ENCODE measurements around the gene PM20D2. TPM values are rescaled to one million over a fixed set of nuclear protein-coding genes. Genes with fewer than 3 reads are reported as not detected.

Gene PM20D2
- total and polyA plus RNA-seq, 4 donors, result 3.1 to 21.5 (median 6.6) TPM

GRCh38 chr6:89205819-89206218 lies 60.0 kb downstream of the PM20D2 start:
- Histone ChIP-seq H3K36me3 (ENCODE audit: control insufficient read depth in 4 of 4, insufficient read depth in 4 of 4, low read length in 4 of 4) (no peaks in the 10 kb centered on the region), H3K4me3 (no peak overlapping the region), H3K27me3 (ENCODE audit: control insufficient read depth in 3 of 3, insufficient read depth in 3 of 3, low read length in 2 of 3) (no peaks in the 10 kb centered on the region), H3K27ac (ENCODE audit: low read depth in 1 of 2, low read length in 1 of 2) (no peak overlapping the region), H3K4me1 (ENCODE audit: control insufficient read depth in 5 of 5, insufficient read depth in 5 of 5, low read length in 5 of 5) (no peaks in the 10 kb centered on the region), H3K9ac (ENCODE audit: insufficient read depth in 1 of 2, low read length in 2 of 2) (no peak overlapping the region), H3K9me3 (ENCODE audit: control insufficient read depth in 4 of 4, insufficient read depth in 3 of 4, low read length in 3 of 4) (no peaks in the 10 kb centered on the region)
- ATAC-seq (ENCODE audit: insufficient read depth, low FRiP score) (no peak), DNase-seq (no peak)
- TF ChIP-seq, protein P1, sequence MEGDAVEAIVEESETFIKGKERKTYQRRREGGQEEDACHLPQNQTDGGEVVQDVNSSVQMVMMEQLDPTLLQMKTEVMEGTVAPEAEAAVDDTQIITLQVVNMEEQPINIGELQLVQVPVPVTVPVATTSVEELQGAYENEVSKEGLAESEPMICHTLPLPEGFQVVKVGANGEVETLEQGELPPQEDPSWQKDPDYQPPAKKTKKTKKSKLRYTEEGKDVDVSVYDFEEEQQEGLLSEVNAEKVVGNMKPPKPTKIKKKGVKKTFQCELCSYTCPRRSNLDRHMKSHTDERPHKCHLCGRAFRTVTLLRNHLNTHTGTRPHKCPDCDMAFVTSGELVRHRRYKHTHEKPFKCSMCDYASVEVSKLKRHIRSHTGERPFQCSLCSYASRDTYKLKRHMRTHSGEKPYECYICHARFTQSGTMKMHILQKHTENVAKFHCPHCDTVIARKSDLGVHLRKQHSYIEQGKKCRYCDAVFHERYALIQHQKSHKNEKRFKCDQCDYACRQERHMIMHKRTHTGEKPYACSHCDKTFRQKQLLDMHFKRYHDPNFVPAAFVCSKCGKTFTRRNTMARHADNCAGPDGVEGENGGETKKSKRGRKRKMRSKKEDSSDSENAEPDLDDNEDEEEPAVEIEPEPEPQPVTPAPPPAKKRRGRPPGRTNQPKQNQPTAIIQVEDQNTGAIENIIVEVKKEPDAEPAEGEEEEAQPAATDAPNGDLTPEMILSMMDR (IDR thresholded peaks at IDR 0.05; ENCODE audit: control extremely low read depth, extremely low read depth), result no peak
- WGBS, 2 donors, result 73 to 95% methylated on average over 4 of the region's 4 CpGs

DNA sequence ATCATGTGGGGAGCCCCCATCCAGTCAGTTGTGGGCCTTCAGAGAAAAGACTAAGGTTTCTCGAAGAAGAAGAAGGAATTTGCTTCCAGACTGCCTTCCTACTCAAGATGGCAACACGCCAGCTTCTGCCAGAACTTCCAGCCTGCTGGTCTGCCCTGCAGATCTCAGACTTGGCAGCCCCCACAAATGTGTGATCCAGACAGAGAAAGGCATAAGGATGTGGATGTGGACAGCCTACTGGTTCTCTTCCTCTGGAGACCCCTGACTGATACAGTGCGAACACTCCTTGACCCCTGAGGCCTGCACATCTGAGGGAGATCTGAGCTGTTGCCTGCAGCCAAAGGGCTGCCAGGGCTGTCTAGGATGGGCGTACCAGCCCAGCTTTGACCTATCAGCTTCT lies 62.7 kb downstream of the PM20D2 start:
- no peaks in the 10 kb centered on the region for H3K4me1 ChIP-seq (ENCODE audit: control insufficient read depth in 5 of 5, insufficient read depth in 5 of 5, low read length in 5 of 5)
- 57 to 78% methylated on average over 4 of the region's 4 CpGs for WGBS, 2 donors
- no peaks in the 10 kb centered on the region for H3K9me3 ChIP-seq (ENCODE audit: control insufficient read depth in 4 of 4, insufficient read depth in 3 of 4, low read length in 3 of 4)
- DNase-seq, result peak; percentile 25 to 39 (median 34)
- no peak for ATAC-seq (ENCODE audit: insufficient read depth, low FRiP score)
- H3K27me3 ChIP-seq (ENCODE audit: control insufficient read depth in 3 of 3, insufficient read depth in 3 of 3, low read length in 2 of 3), result no peaks in the 10 kb centered on the region
- TF ChIP-seq, protein P1 (IDR thresholded peaks at IDR 0.05; ENCODE audit: control extremely low read depth, extremely low read depth), result no peak
- H3K36me3 ChIP-seq (ENCODE audit: control insufficient read depth in 4 of 4, insufficient read depth in 4 of 4, low read length in 4 of 4), result no peaks in the 10 kb centered on the region
- H3K9ac ChIP-seq (ENCODE audit: insufficient read depth in 1 of 2, low read length in 2 of 2), result no peak overlapping the region
- H3K27ac ChIP-seq (ENCODE audit: low read depth in 1 of 2, low read length in 1 of 2), result no peak overlapping the region
- no peak overlapping the region for H3K4me3 ChIP-seq

GRCh38 chr6:89209457-89209856 lies 63.6 kb downstream of the PM20D2 start:
- Histone ChIP-seq H3K4me3 (no peak overlapping the region), H3K36me3 (ENCODE audit: control insufficient read depth in 4 of 4, insufficient read depth in 4 of 4, low read length in 4 of 4) (no peaks in the 10 kb centered on the region), H3K27ac (ENCODE audit: low read depth in 1 of 2, low read length in 1 of 2) (no peak overlapping the region), H3K9ac (ENCODE audit: insufficient read depth in 1 of 2, low read length in 2 of 2) (no peak overlapping the region), H3K27me3 (ENCODE audit: control insufficient read depth in 3 of 3, insufficient read depth in 3 of 3, low read length in 2 of 3) (no peaks in the 10 kb centered on the region), H3K4me1 (ENCODE audit: control insufficient read depth in 5 of 5, insufficient read depth in 5 of 5, low read length in 5 of 5) (no peaks in the 10 kb centered on the region), H3K9me3 (ENCODE audit: control insufficient read depth in 4 of 4, insufficient read depth in 3 of 4, low read length in 3 of 4) (no peaks in the 10 kb centered on the region)
- ATAC-seq (ENCODE audit: insufficient read depth, low FRiP score) (no peak), DNase-seq (no peak)
- 88 to 96% methylated on average over 6 of the region's 6 CpGs for WGBS, 2 donors
- TF ChIP-seq, protein P1 (IDR thresholded peaks at IDR 0.05; ENCODE audit: control extremely low read depth, extremely low read depth), result no peak

DNA sequence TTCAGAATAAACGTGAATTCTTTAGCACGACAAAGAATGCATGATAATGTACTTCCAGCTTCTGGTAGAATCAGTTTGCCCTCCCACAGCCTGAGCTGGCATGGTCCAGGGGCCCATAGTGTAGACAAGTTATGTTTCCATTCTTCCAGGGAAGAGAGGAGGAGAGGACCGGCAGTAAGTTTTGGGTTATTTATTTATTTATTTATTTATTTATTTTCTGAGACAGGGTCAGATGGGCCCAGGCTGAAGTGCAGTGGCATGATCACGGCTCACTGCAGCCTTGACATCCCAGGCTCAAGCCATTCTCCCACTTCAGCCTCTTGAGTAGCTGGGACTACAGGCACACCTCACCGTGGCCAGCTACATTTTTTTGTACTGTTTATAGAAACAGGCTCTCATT lies 66.6 kb downstream of the PM20D2 start:
- H3K27ac ChIP-seq (ENCODE audit: low read depth in 1 of 2, low read length in 1 of 2), result no peak overlapping the region
- no peaks in the 10 kb centered on the region for H3K9me3 ChIP-seq (ENCODE audit: control insufficient read depth in 4 of 4, insufficient read depth in 3 of 4, low read length in 3 of 4)
- no peak overlapping the region for H3K9ac ChIP-seq (ENCODE audit: insufficient read depth in 1 of 2, low read length in 2 of 2)
- no peaks in the 10 kb centered on the region for H3K4me1 ChIP-seq (ENCODE audit: control insufficient read depth in 5 of 5, insufficient read depth in 5 of 5, low read length in 5 of 5)
- no peaks in the 10 kb centered on the region for H3K36me3 ChIP-seq (ENCODE audit: control insufficient read depth in 4 of 4, insufficient read depth in 4 of 4, low read length in 4 of 4)
- DNase-seq (no peak), ATAC-seq (ENCODE audit: insufficient read depth, low FRiP score) (no peak)
- H3K27me3 ChIP-seq (ENCODE audit: control insufficient read depth in 3 of 3, insufficient read depth in 3 of 3, low read length in 2 of 3), result no peaks in the 10 kb centered on the region
- TF ChIP-seq, protein P1 (IDR thresholded peaks at IDR 0.05; ENCODE audit: control extremely low read depth, extremely low read depth), result no peak
- WGBS, 2 donors, result 64 to 75% methylated on average over 5 of the region's 5 CpGs
- no peak overlapping the region for H3K4me3 ChIP-seq

Data from lung (tissue), 12 donors.